Rectal smooth muscle tissue (tissue), 1 donor: ENCODE data around the gene MYOZ1.
"Not testable (repeated sequence)": the region's sequence is repeated elsewhere in the genome, so short reads cannot be mapped to it uniquely, and the experiment has no call there.

Experiments
- H3K27ac ChIP-seq: one replicate; pipeline ENCODE4 v1.7.0; 2013; ENCODE audit warnings: low read depth, low read length, inconsistent platforms
- H3K27me3 ChIP-seq: one replicate; pipeline ENCODE4 v1.7.0; 2013; ENCODE audit warnings: low read length; ENCODE audit not compliant: control insufficient read depth, insufficient read depth
- H3K36me3 ChIP-seq: one replicate; pipeline ENCODE4 v1.7.0; 2013; ENCODE audit warnings: low read length; ENCODE audit not compliant: control insufficient read depth, insufficient read depth
- H3K4me1 ChIP-seq: one replicate; pipeline ENCODE4 v1.7.0; 2013; ENCODE audit warnings: low read length; ENCODE audit not compliant: control insufficient read depth, insufficient read depth
- H3K4me3 ChIP-seq: one replicate; pipeline ENCODE4 v1.7.0; 2013; ENCODE audit warnings: low read length
- H3K9ac ChIP-seq: one replicate; pipeline ENCODE4 v1.7.0; 2013; ENCODE audit warnings: low read length

MYOZ1 gene

GRCh38 chr10:73641328-73642060 lies at the start of gene MYOZ1:
TSS of gene MYOZ1 (minus strand) at chr10:73641474. CDS start at chr10:73640017, 1,457 bp downstream.
- H3K27me3 ChIP-seq: no peaks in the 10 kb centered on the region
- no peaks in the 10 kb centered on the region for H3K36me3 ChIP-seq
- no peak within 1 kb of the TSS for H3K27ac ChIP-seq
- no peaks in the 10 kb centered on the region for H3K4me1 ChIP-seq
- H3K9ac ChIP-seq: no peak within 1 kb of the TSS
- no peak within 1 kb of the TSS for H3K4me3 ChIP-seq

GRCh38 chr10:73690755-73691154 lies 49.5 kb upstream of the MYOZ1 start:
- H3K4me3 ChIP-seq, H3K9ac ChIP-seq, H3K27me3 ChIP-seq, H3K36me3 ChIP-seq, H3K4me1 ChIP-seq, H3K27ac ChIP-seq: not testable (repeated sequence)

- not testable (repeated sequence) for H3K36me3 ChIP-seq, H3K4me3 ChIP-seq, H3K4me1 ChIP-seq, H3K27ac ChIP-seq, H3K9ac ChIP-seq, H3K27me3 ChIP-seq
Measured at GRCh38 chr10:73689596-73689995, 48.3 kb upstream of the MYOZ1 start.

- not testable (repeated sequence) for H3K27me3 ChIP-seq, H3K4me1 ChIP-seq, H3K36me3 ChIP-seq, H3K4me3 ChIP-seq, H3K27ac ChIP-seq, H3K9ac ChIP-seq
Measured at GRCh38 chr10:73687641-73688040, 46.4 kb upstream of the MYOZ1 start.

GRCh38 chr10:73674546-73674945 lies 33.3 kb upstream of the MYOZ1 start:
- H3K4me3 ChIP-seq, H3K9ac ChIP-seq, H3K27me3 ChIP-seq, H3K27ac ChIP-seq, H3K4me1 ChIP-seq, H3K36me3 ChIP-seq: not testable (repeated sequence)

GRCh38 chr10:73668378-73668777 lies 27.1 kb upstream of the MYOZ1 start:
- not testable (repeated sequence) for H3K4me1 ChIP-seq, H3K36me3 ChIP-seq, H3K27me3 ChIP-seq

GRCh38 chr10:73666153-73666809 lies 25.0 kb upstream of the MYOZ1 start:
- not testable (repeated sequence) for H3K4me3 ChIP-seq, H3K4me1 ChIP-seq, H3K27me3 ChIP-seq, H3K9ac ChIP-seq, H3K27ac ChIP-seq, H3K36me3 ChIP-seq

More at GRCh38 chr10:73668378-73668777, 27.1 kb upstream of the MYOZ1 start:
- not testable (repeated sequence) for H3K4me3 ChIP-seq, H3K9ac ChIP-seq, H3K27ac ChIP-seq

- not testable (repeated sequence) for H3K9ac ChIP-seq, H3K27ac ChIP-seq, H3K4me3 ChIP-seq, H3K4me1 ChIP-seq, H3K36me3 ChIP-seq, H3K27me3 ChIP-seq
Measured at GRCh38 chr10:73665581-73665980, 24.3 kb upstream of the MYOZ1 start.

GRCh38 chr10:73664156-73665040 lies 23.1 kb upstream of the MYOZ1 start:
- H3K27me3 ChIP-seq, H3K4me3 ChIP-seq, H3K9ac ChIP-seq, H3K36me3 ChIP-seq, H3K27ac ChIP-seq, H3K4me1 ChIP-seq: not testable (repeated sequence)

GRCh38 chr10:73663621-73664020 lies 22.3 kb upstream of the MYOZ1 start:
- not testable (repeated sequence) for H3K4me1 ChIP-seq, H3K27ac ChIP-seq, H3K27me3 ChIP-seq, H3K9ac ChIP-seq, H3K36me3 ChIP-seq, H3K4me3 ChIP-seq

GRCh38 chr10:73662705-73663104 lies 21.4 kb upstream of the MYOZ1 start:
- not testable (repeated sequence) for H3K4me3 ChIP-seq, H3K4me1 ChIP-seq, H3K9ac ChIP-seq, H3K36me3 ChIP-seq, H3K27me3 ChIP-seq, H3K27ac ChIP-seq

GRCh38 chr10:73655990-73656298 lies 14.7 kb upstream of the MYOZ1 start, which contains the start of gene SYNPO2L:
TSS of gene SYNPO2L (minus strand) at chr10:73656029. CDS start at chr10:73655922, 107 bp downstream.
- H3K9ac ChIP-seq: no peak within 1 kb of the TSS
- H3K4me1 ChIP-seq: no peaks in the 10 kb centered on the region
- H3K27me3 ChIP-seq: no peaks in the 10 kb centered on the region
- H3K27ac ChIP-seq: no peak within 1 kb of the TSS
- no peak within 1 kb of the TSS for H3K4me3 ChIP-seq
- no peaks in the 10 kb centered on the region for H3K36me3 ChIP-seq
